A204.1 (cell line): ENCODE results near the gene CASR.

Experiments
- FAIRE-seq: peaks from 2 replicates; lab custom pipeline; 2012; peaks lifted over from hg19 to GRCh38; lab: Jason Lieb, UNC

The CASR gene

DNA sequence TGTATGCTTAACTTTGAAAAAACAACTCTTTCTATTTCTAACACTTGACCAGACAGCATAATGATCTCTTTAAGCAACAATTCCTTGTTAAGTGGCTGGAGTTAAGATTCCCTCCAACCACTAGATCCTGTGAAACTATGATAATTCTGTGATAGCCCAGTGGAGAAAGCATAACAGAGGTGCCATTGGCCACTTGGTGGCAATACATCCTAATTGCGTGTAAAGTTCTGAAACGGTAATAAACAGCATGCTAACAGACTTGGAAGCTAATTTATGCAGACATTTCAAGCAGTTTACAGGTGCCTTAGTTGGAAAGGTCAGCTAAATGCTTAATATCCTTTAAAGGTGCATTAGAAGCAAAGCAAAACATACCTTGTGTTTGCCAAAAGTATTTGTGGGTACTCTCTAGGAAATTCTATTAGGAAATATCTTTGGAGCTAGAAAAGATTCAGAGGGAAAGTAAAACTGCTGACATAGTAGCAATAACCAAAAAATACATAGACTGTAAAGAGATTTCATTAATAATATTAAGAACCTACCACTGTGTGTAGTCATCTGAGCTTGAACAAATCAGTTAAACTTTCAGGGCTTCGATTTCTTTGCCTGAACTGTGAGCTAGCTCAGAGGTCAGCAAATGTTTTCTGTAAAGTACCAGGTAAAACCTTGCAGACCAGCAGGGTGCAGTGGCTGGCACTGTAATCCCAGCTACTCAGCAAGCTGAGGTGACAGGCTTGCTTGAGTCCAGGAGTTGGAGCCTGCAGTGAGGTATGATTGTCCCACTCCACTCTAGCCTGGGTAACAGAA is 122.6 kb downstream of the CASR start:
- no peak for FAIRE-seq

- FAIRE-seq, result no peak
Measured at GRCh38 chr3:122306622-122306953, 123.1 kb downstream of the CASR start.

DNA sequence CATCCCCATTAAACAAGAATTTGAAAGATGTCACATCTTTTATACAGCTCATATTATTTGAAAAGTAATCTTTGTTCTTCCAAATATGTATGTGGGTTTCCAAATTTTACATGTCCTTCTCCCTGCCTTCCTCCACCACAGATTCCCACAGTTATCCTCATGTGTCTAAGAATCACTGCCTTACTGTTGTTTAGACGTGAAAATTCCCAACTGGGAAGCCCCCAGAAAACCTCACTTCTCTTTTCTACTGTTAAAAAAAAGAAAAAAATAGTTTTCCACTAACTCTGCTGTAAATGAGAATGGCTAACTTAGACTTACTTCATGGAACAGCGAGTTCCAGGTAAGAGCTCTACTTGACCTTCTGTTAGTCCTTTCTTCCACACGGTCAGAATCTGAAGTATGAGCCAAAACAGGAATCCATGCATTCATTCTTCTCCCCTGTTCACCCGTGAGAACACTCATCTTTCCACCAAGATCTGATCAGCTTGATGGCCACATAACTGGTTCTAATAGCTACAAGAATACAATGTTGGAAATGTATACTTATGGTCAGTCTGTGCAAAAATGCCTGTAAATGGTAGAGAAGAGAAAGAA is 123.7 kb downstream of the CASR start:
- FAIRE-seq, result no peak

- FAIRE-seq, result no peak
Measured at GRCh38 chr3:122307976-122308375, 124.5 kb downstream of the CASR start.

GRCh38 chr3:122310361-122310760 is 126.9 kb downstream of the CASR start:
- no peak for FAIRE-seq

DNA sequence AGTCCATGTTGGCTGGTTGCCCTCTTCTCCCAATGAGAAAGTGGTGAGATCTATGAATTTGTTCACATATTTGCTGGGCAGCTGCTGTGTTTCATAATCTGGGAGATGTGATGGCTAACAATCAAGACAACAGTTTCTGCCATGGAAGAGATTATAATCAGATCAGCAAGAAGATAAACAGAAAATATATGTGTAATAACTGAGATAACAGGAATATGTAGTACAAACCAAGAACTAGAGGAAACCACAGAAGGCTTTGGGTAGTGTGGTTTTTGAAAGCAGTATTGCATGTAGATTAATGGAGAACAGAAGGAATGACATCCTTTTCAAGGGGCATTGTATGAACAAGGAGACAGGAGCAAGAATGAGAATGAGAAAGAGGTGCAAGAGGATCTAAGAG is 129.4 kb downstream of the CASR start:
- no peak for FAIRE-seq

DNA sequence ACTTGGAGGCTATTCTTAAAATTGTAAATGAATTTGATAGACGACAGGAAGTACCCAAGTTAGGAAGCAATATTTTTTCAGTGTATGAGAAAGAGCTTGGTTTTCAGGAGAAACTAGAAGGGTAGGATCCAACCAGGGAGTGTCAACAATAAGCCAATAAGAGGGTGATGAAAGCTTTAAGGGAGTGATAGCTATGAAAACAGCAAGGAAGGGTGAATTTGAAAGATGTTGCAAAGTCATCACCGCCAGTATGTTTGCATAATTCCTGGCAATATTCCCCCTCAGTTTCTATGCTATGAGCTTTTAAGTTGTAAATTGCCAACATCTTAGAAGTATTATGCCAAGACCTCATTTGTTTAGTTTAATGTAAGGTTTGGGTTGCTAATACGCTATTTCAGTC is 129.8 kb downstream of the CASR start:
- no peak for FAIRE-seq

- FAIRE-seq, result no peak
Measured at GRCh38 chr3:122314228-122314876, 130.9 kb downstream of the CASR start.

DNA sequence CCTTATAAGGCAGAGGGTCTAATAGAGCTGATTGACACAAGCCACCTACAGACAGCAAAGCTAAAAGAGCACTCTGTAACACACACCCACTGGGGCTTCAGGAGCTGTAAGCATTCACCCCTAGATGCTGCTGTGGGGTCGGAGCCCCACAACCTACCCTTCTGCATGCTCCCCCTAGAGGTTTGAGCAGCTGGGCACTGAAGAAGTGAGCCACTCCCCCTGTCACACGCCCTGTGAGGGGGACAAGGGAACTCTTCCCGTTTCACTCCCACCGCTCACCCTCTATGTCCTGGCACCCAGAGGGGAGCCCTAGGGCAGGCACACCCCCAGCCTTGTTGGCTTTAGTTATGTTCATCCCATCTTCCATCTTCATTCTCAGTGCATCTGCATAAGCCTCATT is 132.2 kb downstream of the CASR start:
- no peak for FAIRE-seq

- no peak for FAIRE-seq
Measured at GRCh38 chr3:122316368-122316767, 132.9 kb downstream of the CASR start.

DNA sequence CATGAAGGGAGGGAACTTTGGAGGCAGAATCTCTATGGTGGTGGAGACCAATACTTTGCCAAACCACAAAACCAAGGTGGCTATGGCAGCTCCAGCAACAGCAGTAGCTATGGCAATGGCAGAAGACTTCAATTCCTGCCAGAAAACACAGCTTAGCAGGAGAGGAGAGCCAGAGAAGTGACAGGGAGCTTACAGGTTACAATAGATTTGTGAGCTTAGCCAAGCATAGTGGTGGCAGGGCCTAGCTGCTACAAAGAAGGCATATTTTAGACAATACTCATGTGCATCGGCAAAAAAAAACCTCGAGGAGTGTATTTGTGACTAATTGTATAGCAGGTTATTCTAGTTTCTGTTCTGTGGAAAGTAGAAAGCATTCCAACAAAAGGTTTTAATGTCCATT is 135.2 kb downstream of the CASR start:
- FAIRE-seq, result no peak

DNA sequence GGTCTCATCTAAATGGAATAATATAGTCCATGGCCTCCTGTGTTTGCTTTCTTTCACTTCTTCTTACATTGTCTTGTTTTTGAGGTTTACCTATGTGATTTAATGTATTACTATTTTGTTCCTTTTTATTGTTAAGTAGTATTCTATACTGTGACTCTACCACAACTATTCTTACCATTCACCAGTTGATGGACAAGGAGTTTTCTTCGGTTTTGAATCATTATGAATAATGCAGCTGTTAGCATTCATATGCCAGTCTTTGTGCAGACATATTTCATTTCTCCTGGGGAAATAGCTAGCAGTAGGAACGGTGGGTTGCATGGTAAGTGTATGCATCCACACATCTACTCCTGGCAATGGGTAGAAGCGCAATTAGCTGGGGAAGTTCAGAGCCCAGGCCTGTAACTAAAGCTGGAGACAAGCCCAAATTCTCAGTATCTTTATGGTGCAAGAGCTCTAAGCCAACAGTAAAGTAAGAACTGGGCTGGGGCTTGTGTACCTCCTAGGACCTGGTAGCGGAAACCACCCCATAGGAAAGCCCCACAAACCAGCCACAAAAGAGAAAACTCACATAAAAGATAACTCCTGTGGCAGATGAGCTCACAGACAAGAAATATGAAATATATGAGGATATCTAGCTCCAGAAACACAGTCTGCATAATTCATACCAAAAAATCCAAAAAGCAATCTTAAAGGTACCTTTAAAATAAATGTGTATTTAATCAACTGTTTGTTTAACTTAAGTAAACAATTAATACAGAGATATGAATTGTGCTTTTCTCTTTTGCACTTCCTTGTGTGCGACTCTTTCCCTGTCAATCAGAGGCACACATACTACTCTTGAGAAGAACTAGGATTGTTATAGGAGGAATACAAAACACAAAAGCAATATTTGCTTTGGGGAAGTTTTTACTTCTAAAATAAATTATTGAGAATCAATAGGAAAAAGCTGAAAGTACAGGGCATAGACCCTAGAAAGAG is 138.9 kb downstream of the CASR start:
- no peak for FAIRE-seq

- FAIRE-seq, result no peak
Measured at GRCh38 chr3:122324871-122325323, 141.4 kb downstream of the CASR start, which contains the start of gene CSTA. Gene CSTA, plus strand, starts transcription at chr3:122325248. Its CDS starts 45 bp downstream, at chr3:122325293.

- FAIRE-seq, result no peak
Measured at GRCh38 chr3:122325769-122326168, 142.3 kb downstream of the CASR start.

GRCh38 chr3:122331886-122332285 is 148.4 kb downstream of the CASR start:
- no peak for FAIRE-seq

GRCh38 chr3:122332551-122332950 is 149.1 kb downstream of the CASR start:
- no peak for FAIRE-seq
